Measurements from ENCODE around the gene PDIA5. TPM values are rescaled to one million over a fixed set of nuclear protein-coding genes. Genes with fewer than 3 reads are reported as not detected.

Gene PDIA5
- total RNA-seq, 1 experiment from 2014 or later: 24.3 TPM

DNA sequence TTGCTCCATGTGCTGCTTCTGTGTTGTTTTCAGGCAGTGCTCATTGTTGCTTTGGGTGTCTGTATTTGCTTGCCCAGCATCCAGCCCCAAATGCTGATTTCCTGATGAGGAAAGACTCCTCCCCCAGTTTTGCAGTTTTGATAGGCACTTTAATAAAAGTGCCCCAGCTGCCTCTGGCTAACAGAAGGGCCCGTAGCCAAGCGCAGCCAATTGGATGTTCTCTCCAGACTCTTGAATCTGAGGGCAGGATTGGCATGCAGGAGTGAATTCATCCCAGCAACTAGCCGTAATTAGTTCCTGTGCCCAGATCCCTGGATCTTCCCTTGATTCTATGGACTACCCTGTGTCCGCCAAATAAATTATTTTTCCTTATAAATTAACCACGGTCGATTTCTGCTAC is 24.4 kb upstream of the PDIA5 start:
- H2BK20ac ChIP-seq (ENCODE audit: low read depth, low read length, poor library complexity, severe bottlenecking): no peak overlapping the region
- no peak overlapping the region for H3K18ac ChIP-seq (ENCODE audit: insufficient read length, low read depth, low read length)
- WGBS (ENCODE audit: extremely low coverage, insufficient read length, low lambda C conversion rate): no CpG with 5 or more reads among the region's 6 CpGs
- TF ChIP-seq, protein P1, sequence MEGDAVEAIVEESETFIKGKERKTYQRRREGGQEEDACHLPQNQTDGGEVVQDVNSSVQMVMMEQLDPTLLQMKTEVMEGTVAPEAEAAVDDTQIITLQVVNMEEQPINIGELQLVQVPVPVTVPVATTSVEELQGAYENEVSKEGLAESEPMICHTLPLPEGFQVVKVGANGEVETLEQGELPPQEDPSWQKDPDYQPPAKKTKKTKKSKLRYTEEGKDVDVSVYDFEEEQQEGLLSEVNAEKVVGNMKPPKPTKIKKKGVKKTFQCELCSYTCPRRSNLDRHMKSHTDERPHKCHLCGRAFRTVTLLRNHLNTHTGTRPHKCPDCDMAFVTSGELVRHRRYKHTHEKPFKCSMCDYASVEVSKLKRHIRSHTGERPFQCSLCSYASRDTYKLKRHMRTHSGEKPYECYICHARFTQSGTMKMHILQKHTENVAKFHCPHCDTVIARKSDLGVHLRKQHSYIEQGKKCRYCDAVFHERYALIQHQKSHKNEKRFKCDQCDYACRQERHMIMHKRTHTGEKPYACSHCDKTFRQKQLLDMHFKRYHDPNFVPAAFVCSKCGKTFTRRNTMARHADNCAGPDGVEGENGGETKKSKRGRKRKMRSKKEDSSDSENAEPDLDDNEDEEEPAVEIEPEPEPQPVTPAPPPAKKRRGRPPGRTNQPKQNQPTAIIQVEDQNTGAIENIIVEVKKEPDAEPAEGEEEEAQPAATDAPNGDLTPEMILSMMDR (conservative IDR thresholded peaks at IDR 0.05): no peak
- no peaks in the 10 kb centered on the region for H3K4me1 ChIP-seq (ENCODE audit: insufficient read depth, low read length)
- peaks cover 13 to 15% of the 10 kb centered on the region in 2 experiments for H3K4me1 Mint-ChIP-seq
- H3K27me3 ChIP-seq (ENCODE audit: insufficient read depth, low read length): no peaks in the 10 kb centered on the region
- no peak overlapping the region for H2BK120ac ChIP-seq (ENCODE audit: low read depth, low read length, poor library complexity, severe bottlenecking)
- H3K14ac ChIP-seq (ENCODE audit: insufficient read depth, low read length): no peak overlapping the region
- no peaks in the 10 kb centered on the region for H4K20me1 ChIP-seq (ENCODE audit: control insufficient read depth, insufficient read depth, insufficient read length)
- no peak overlapping the region for H4K91ac ChIP-seq (ENCODE audit: insufficient read length, low read depth, low read length)
- no peak overlapping the region for H2BK5ac ChIP-seq (ENCODE audit: insufficient read length, low read length)
- H3K4me2 ChIP-seq (ENCODE audit: insufficient read depth, insufficient read length, low read length): no peak overlapping the region
- H3K56ac ChIP-seq (ENCODE audit: insufficient read length, low read depth, low read length): no peak overlapping the region
- no peak overlapping the region for H3T11ph ChIP-seq (ENCODE audit: low read length)
- peaks cover 19% of the 10 kb centered on the region for H3K27me3 Mint-ChIP-seq (ENCODE audit: low read depth)
- H3K23me2 ChIP-seq (ENCODE audit: insufficient read length, low read depth, low read length, poor library complexity, severe bottlenecking): no peaks in the 10 kb centered on the region
- no peak overlapping the region for H3K4me3 Mint-ChIP-seq
- H3K79me1 ChIP-seq (ENCODE audit: insufficient read depth, low read depth, low read length, poor library complexity, severe bottlenecking): no peaks in the 10 kb centered on the region
- H3K27ac Mint-ChIP-seq: no peak overlapping the region
- H3K79me2 ChIP-seq (ENCODE audit: insufficient read depth, low read length): no peaks in the 10 kb centered on the region
- no peak overlapping the region for H3K23ac ChIP-seq (ENCODE audit: insufficient read length, low read depth, low read length)
- H3K27ac ChIP-seq (ENCODE audit: insufficient read length, low read depth, low read length): no peak overlapping the region
- H4K8ac ChIP-seq (replicated peaks; ENCODE audit: insufficient read length, low read depth, low read length): no peak overlapping the region
- no peak overlapping the region for H3K9ac ChIP-seq (ENCODE audit: extremely low read depth, insufficient read length, low read length)
- no peak overlapping the region for H2BK12ac ChIP-seq (ENCODE audit: insufficient read length, low read depth, low read length)
- H2BK15ac ChIP-seq (ENCODE audit: low read depth, low read length): no peak overlapping the region
- H4K5ac ChIP-seq (ENCODE audit: insufficient read length, low read depth, low read length): no peak overlapping the region
- no peaks in the 10 kb centered on the region for H3K36me3 Mint-ChIP-seq (ENCODE audit: insufficient read depth in 1 of 3, low read depth in 3 of 3)
- no peak overlapping the region for H3K4ac ChIP-seq (ENCODE audit: low read depth, low read length)
- no peaks in the 10 kb centered on the region for H3K9me3 Mint-ChIP-seq
- H3K9me3 ChIP-seq (ENCODE audit: control insufficient read depth, low read depth, low read length): no peaks in the 10 kb centered on the region
- H2AFZ ChIP-seq (ENCODE audit: low read length): no peak overlapping the region
- DNase-seq: no peak
- H2AK5ac ChIP-seq (ENCODE audit: insufficient read length, low read length): no peak overlapping the region

Measured in H9 (cell line).